Neural cell (in vitro differentiated cells): ENCODE data around the gene KIF5C. TPM values are rescaled to one million over a fixed set of nuclear protein-coding genes. Genes with fewer than 3 reads are reported as not detected.

Experiments used
- H2AFZ ChIP-seq: fragments of 200-600, 300-800 bp; sonication (generic), shearing (Covaris generic); 2 replicates; pipeline ENCODE4 v1.6.0; 2014; ENCODE audit warnings: low read depth, mild to moderate bottlenecking, antibody characterized with exemption, low read length, moderate library complexity
- H3F3A ChIP-seq: fragments of 200-600 bp; shearing (Covaris generic); 2 replicates; pipeline ENCODE4 v1.6.1; 2016; ENCODE audit warnings: mild to moderate bottlenecking, moderate library complexity, mixed read lengths, antibody characterized with exemption, low read length; ENCODE audit not compliant: insufficient read depth, poor library complexity, severe bottlenecking
- H3K27ac ChIP-seq: fragments of 200-600, 300-800 bp; sonication (generic), shearing (Covaris generic); 2 replicates; pipeline ENCODE4 v1.5.1; 2014; ENCODE audit warnings: mild to moderate bottlenecking, low read length, moderate library complexity
- H3K27me3 ChIP-seq: fragments of 300-800, 200-600 bp; sonication (generic), shearing (Covaris generic); 2 replicates; pipeline ENCODE4 v1.6.0; 2014; ENCODE audit warnings: mild to moderate bottlenecking, low read depth, low read length, moderate library complexity; ENCODE audit not compliant: insufficient read depth
- H3K36me3 ChIP-seq: fragments of 300-800, 200-600 bp; sonication (generic), shearing (Covaris generic); 2 replicates; pipeline ENCODE4 v1.5.1; 2014; ENCODE audit warnings: mild to moderate bottlenecking, antibody characterized with exemption, low read length, moderate library complexity; ENCODE audit not compliant: insufficient read depth
- H3K4me2 ChIP-seq: fragments of 300-800, 200-600 bp; sonication (generic), shearing (Covaris generic); 2 replicates; pipeline ENCODE4 v1.6.0; 2014; ENCODE audit warnings: mild to moderate bottlenecking, low read length
- H3K4me3 ChIP-seq: fragments of 300-800, 200-600 bp; sonication (generic), shearing (Covaris generic); 2 replicates; pipeline ENCODE4 v1.5.1; 2014; ENCODE audit warnings: mild to moderate bottlenecking, low read length, moderate library complexity
- H3K79me2 ChIP-seq: fragments of 200-600 bp; shearing (Covaris generic); replicated peaks from 2 replicates; pipeline ENCODE4 v1.6.0; 2014; ENCODE audit warnings: mild to moderate bottlenecking, low read length, moderate library complexity; ENCODE audit not compliant: insufficient read depth
- H3K9ac ChIP-seq: fragments of 300-800, 200-600 bp; sonication (generic), shearing (Covaris generic); 2 replicates; pipeline ENCODE4 v1.6.1; 2016; ENCODE audit warnings: mild to moderate bottlenecking, low read length, mixed read lengths
- H3K9me2 ChIP-seq: fragments of 200-600 bp; shearing (Covaris generic); 2 replicates; pipeline ENCODE4 v1.6.1; 2016; ENCODE audit warnings: mild to moderate bottlenecking, low read length, mixed read lengths; ENCODE audit not compliant: insufficient read depth
- H3K9me3 ChIP-seq: fragments of 200-600, 300-800 bp; sonication (generic), shearing (Covaris generic); 2 replicates; pipeline ENCODE4 v1.6.1; 2016; ENCODE audit warnings: mild to moderate bottlenecking, mixed run types, low read length, moderate library complexity, mixed read lengths
- H4K20me1 ChIP-seq: fragments of 200-600 bp; shearing (Covaris generic); 2 replicates; pipeline ENCODE4 v1.6.1; 2016; ENCODE audit warnings: mild to moderate bottlenecking, mixed run types; ENCODE audit not compliant: insufficient read depth
- CTCF ChIP-seq: fragments of 450-650 bp; IDR thresholded peaks from 2 replicates; pipeline ENCODE4 v1.5.1; 2014; ENCODE audit warnings: antibody characterized with exemption, mild to moderate bottlenecking, moderate library complexity; ENCODE audit not compliant: poor library complexity, severe bottlenecking
- EP300 ChIP-seq: fragments of 450-650 bp; conservative IDR thresholded peaks from 2 replicates; pipeline ENCODE4 v1.6.1; 2014; ENCODE audit warnings: antibody characterized with exemption, mild to moderate bottlenecking, moderate library complexity; ENCODE audit not compliant: poor library complexity, severe bottlenecking
- EZH2 ChIP-seq: fragments of 200-600, 300-800 bp; shearing (Covaris generic), sonication (generic); IDR thresholded peaks from 2 replicates; pipeline ENCODE4 v1.6.1; 2014; ENCODE audit warnings: antibody characterized with exemption, low read length, borderline replicate concordance, mild to moderate bottlenecking; ENCODE audit not compliant: insufficient read depth, poor library complexity, severe bottlenecking
- MXI1 ChIP-seq: fragments of 450-650 bp; conservative IDR thresholded peaks from 2 replicates; pipeline ENCODE4 v1.6.1; 2014; ENCODE audit warnings: antibody characterized with exemption, mild to moderate bottlenecking; ENCODE audit not compliant: poor library complexity, severe bottlenecking
- POLR2AphosphoS5 ChIP-seq: IDR thresholded peaks from 2 replicates; pipeline ENCODE4 v1.6.1; 2012
- RAD21 ChIP-seq: fragments of 450-650 bp; conservative IDR thresholded peaks from 2 replicates; pipeline ENCODE4 v1.6.1; 2014; ENCODE audit warnings: antibody characterized with exemption, mild to moderate bottlenecking, moderate library complexity
- REST ChIP-seq: IDR thresholded peaks from 2 replicates; pipeline ENCODE4 v1.6.1; 2012; ENCODE audit warnings: borderline replicate concordance
- SMC3 ChIP-seq: fragments of 450-650 bp; conservative IDR thresholded peaks from 2 replicates; pipeline ENCODE4 v1.6.1; 2014; ENCODE audit warnings: antibody characterized with exemption, mild to moderate bottlenecking, moderate library complexity; ENCODE audit not compliant: poor library complexity
- TAF1 ChIP-seq: IDR thresholded peaks from 2 replicates; pipeline ENCODE4 v1.6.1; 2012; ENCODE audit warnings: low read depth
- polyA plus RNA-seq: library from polyadenylated mRNA; depleted of rRNA; stranded (reverse); fragments of >200 nt; gene quantifications from 2 replicates; pipeline ENCODE4 v1.2.3, GENCODE V29; 2014

KIF5C gene
- polyA plus RNA-seq, 1 donor from 2014 or later: 527 TPM

GRCh38 chr2:148888986-148889385 is 14.0 kb downstream of the KIF5C start:
- Histone ChIP-seq H3K9me2 (no peaks in the 10 kb centered on the region), H3K36me3 (peaks cover 5% of the 10 kb centered on the region), H2AFZ (no peak overlapping the region), H3K27me3 (no peaks in the 10 kb centered on the region), H3K4me3 (peak overlapping the region; percentile 73), H3K4me2 (peak overlapping the region; percentile 82), H3K9me3 (no peaks in the 10 kb centered on the region), H3K9ac (peak overlapping the region; percentile 83), H3K27ac (peak overlapping the region; percentile 88), H3K79me2 (peaks cover 95% of the 10 kb centered on the region), H3F3A (peaks cover 19% of the 10 kb centered on the region), H4K20me1 (no peaks in the 10 kb centered on the region)
- no peak for TF ChIP-seq SMC3
- TF ChIP-seq EP300: no peak
- no peak for TF ChIP-seq RAD21
- no peak for TF ChIP-seq MXI1
- TF ChIP-seq REST: no peak
- no peak for TF ChIP-seq TAF1
- no peak for TF ChIP-seq EZH2
- no peak for TF ChIP-seq POLR2AphosphoS5
- TF ChIP-seq CTCF: no peak

- Histone ChIP-seq H3K27ac (no peak overlapping the region), H3K4me2 (no peak overlapping the region), H3K9me2 (no peaks in the 10 kb centered on the region), H3K9ac (no peak overlapping the region), H3K4me3 (no peak overlapping the region), H3K9me3 (no peaks in the 10 kb centered on the region), H3F3A (peaks cover 16% of the 10 kb centered on the region), H3K27me3 (no peaks in the 10 kb centered on the region), H2AFZ (no peak overlapping the region), H3K79me2 (peaks cover 96% of the 10 kb centered on the region), H3K36me3 (peaks cover 5% of the 10 kb centered on the region), H4K20me1 (no peaks in the 10 kb centered on the region)
- no peak for TF ChIP-seq RAD21
Measured at GRCh38 chr2:148893906-148894305, 18.9 kb downstream of the KIF5C start.

- H3K4me2 ChIP-seq: no peak overlapping the region
- H3K9me2 ChIP-seq: no peaks in the 10 kb centered on the region
- peaks cover 8% of the 10 kb centered on the region for H3F3A ChIP-seq
- H3K27ac ChIP-seq: peak overlapping the region; percentile 19
- H3K36me3 ChIP-seq: peaks cover 5% of the 10 kb centered on the region
- TF ChIP-seq MXI1 (no peak), POLR2AphosphoS5 (peak; percentile 26), SMC3 (no peak)
- H3K27me3 ChIP-seq: no peaks in the 10 kb centered on the region
- no peaks in the 10 kb centered on the region for H4K20me1 ChIP-seq
- no peaks in the 10 kb centered on the region for H3K9me3 ChIP-seq
- no peak overlapping the region for H2AFZ ChIP-seq
- peaks cover 95% of the 10 kb centered on the region for H3K79me2 ChIP-seq
- no peak overlapping the region for H3K9ac ChIP-seq
- H3K4me3 ChIP-seq: no peak overlapping the region
Measured at GRCh38 chr2:148896136-148896535, 21.1 kb downstream of the KIF5C start.
